HepG2 (cell line): ENCODE measurements around the gene ABI3BP. TPM values are rescaled to one million over a fixed set of nuclear protein-coding genes. Genes with fewer than 3 reads are reported as not detected.

ENCODE experiments used
- ATAC-seq: fragments of 200-7000 bp; cut with Tn5 transposase; 3 replicates; pipeline ENCODE4 v1.9.1; 2020; ENCODE audit warnings: mild to moderate bottlenecking, moderate library complexity
- BruUV-seq: library from RNA; stranded (reverse); fragments of 400-500 nt; replicated peaks from 2 replicates; lab custom pipeline; 2021; lab: Mats Ljungman, UMichigan
- CTCF ChIA-PET: fragments of 300-600 bp; formaldehyde crosslinking; extraction: SDS; loops from one replicate; lab custom pipeline; 2021; ENCODE audit warnings: low total read pairs, inconsistent platforms, low intra/inter-chr PET ratio; lab: Yijun Ruan, JAX
- POLR2A ChIA-PET: fragments of 350-600 bp; sonication (Branson Sonifier 250); formaldehyde crosslinking; loops from one replicate; lab custom pipeline; 2020; ENCODE audit warnings: antibody characterized with exemption, inconsistent platforms; lab: Yijun Ruan, JAX
- DNase-seq: peaks from one replicate; pipeline ENCODE4 v3.0.0-alpha.2; 2015; ENCODE audit warnings: low spot score
- FAIRE-seq: peaks from 3 replicates; lab custom pipeline; 2011; peaks lifted over from hg19 to GRCh38; lab: Jason Lieb, UNC
- H2AFZ ChIP-seq: one replicate; pipeline ENCODE4 v1.6.1; 2011; ENCODE audit warnings: low read length, inconsistent platforms
- H3K27ac ChIP-seq: fragments of 300-600 bp; 3 replicates; pipeline ENCODE4 v1.8.0; 2011; ENCODE audit warnings: mixed run types, mild to moderate bottlenecking, mixed read lengths, low read length, inconsistent platforms; ENCODE audit not compliant: insufficient read depth; ENCODE audit errors: extremely low read length
- H3K27me3 ChIP-seq, 2 experiments: fragments of 200-600 bp in 1 of 2; 2 replicates in 1 of 2; 3 replicates in 1 of 2; pipeline versions ENCODE4 v1.6.0 to v1.8.0; 2011; ENCODE audit warnings: low read length in 2 of 2, mild to moderate bottlenecking in 2 of 2, moderate library complexity in 2 of 2, inconsistent platforms in 1 of 2; ENCODE audit not compliant: insufficient read depth in 2 of 2, control insufficient read depth in 1 of 2
- H3K36me3 ChIP-seq, 2 experiments: fragments of 200-600 bp in 1 of 2; replicated peaks in 1 of 2; 2 replicates in 1 of 2; 3 replicates in 1 of 2; pipeline versions ENCODE4 v1.5.1 to v1.8.0; 2011; ENCODE audit warnings: low read length in 2 of 2, inconsistent platforms in 1 of 2; ENCODE audit not compliant: insufficient read depth in 2 of 2, control insufficient read depth in 1 of 2
- H3K4me1 ChIP-seq: 2 replicates; pipeline ENCODE4 v1.5.1; 2012; ENCODE audit warnings: low read length, inconsistent platforms; ENCODE audit not compliant: insufficient read depth
- H3K4me2 ChIP-seq: 2 replicates; pipeline ENCODE4 v1.6.0; 2011; ENCODE audit warnings: low read depth, low read length, inconsistent platforms
- H3K4me3 ChIP-seq, 3 experiments: fragments of 200-600 bp in 1 of 3; sonication (generic), shearing (Covaris generic) in 1 of 3; replicated peaks in 1 of 3; 2 replicates each; pipeline ENCODE4 v1.5.1; 2011 to 2016; ENCODE audit warnings: low read length in 3 of 3, inconsistent platforms in 2 of 3, low read depth in 2 of 3, mild to moderate bottlenecking in 2 of 3, control low read depth in 1 of 3, mixed read lengths in 1 of 3; ENCODE audit not compliant: insufficient read depth in 1 of 3
- H3K79me2 ChIP-seq: one replicate; pipeline ENCODE4 v1.6.1; 2011; ENCODE audit warnings: low read length, inconsistent platforms; ENCODE audit not compliant: insufficient read depth
- H3K9ac ChIP-seq: 2 replicates; pipeline ENCODE4 v1.6.0; 2011; ENCODE audit warnings: mild to moderate bottlenecking, low read depth, low read length, inconsistent platforms; ENCODE audit not compliant: insufficient read depth
- H3K9me3 ChIP-seq: 2 replicates; pipeline ENCODE4 v1.5.1; 2012; ENCODE audit warnings: mild to moderate bottlenecking, low read length
- H4K20me1 ChIP-seq: 2 replicates; pipeline ENCODE4 v1.6.0; 2011; ENCODE audit warnings: inconsistent platforms, mild to moderate bottlenecking, low read length, moderate library complexity; ENCODE audit not compliant: insufficient read depth
- ATM ChIP-seq: fragments of 450-650 bp; IDR thresholded peaks from 2 replicates; pipeline ENCODE4 v1.7.1; 2017; ENCODE audit warnings: mild to moderate bottlenecking, borderline replicate concordance
- DPF2 ChIP-seq: sonication (generic); formaldehyde crosslinking; IDR thresholded peaks from 2 replicates; pipeline ENCODE4 v1.4.0; 2020; ENCODE audit warnings: mild to moderate bottlenecking, low read depth, missing genetic modification reagents, borderline replicate concordance
- GABPA ChIP-seq, 2 experiments: IDR thresholded peaks; 2 replicates each; pipeline ENCODE4 v1.6.1; 2011 to 2016; ENCODE audit warnings: low read depth in 2 of 2, low read length in 1 of 2, missing biosample characterization in 1 of 2, missing genetic modification characterization in 1 of 2
- IRX3 ChIP-seq: sonication (generic); formaldehyde crosslinking; IDR thresholded peaks from 2 replicates; pipeline ENCODE4 v1.8.1; 2023; ENCODE audit warnings: mild to moderate bottlenecking, low read depth, missing genetic modification reagents, borderline replicate concordance
- KIAA2018 ChIP-seq: sonication (generic); formaldehyde crosslinking; IDR thresholded peaks from 2 replicates; pipeline ENCODE4 v1.5.0; 2020; ENCODE audit warnings: mild to moderate bottlenecking, missing genetic modification reagents, borderline replicate concordance
- MAFF ChIP-seq: IDR thresholded peaks from 2 replicates; pipeline ENCODE4 v1.6.1; 2011; ENCODE audit warnings: low read depth, low read length, improper control_type of control experiment
- MAFK ChIP-seq, 2 experiments: IDR thresholded peaks in 1 of 2; conservative IDR thresholded peaks in 1 of 2; 2 replicates each; pipeline ENCODE4 v1.6.1; 2011; ENCODE audit warnings: improper control_type of control experiment in 2 of 2, low read length in 2 of 2
- RARG ChIP-seq: sonication (generic); formaldehyde crosslinking; IDR thresholded peaks from 2 replicates; pipeline ENCODE4 v1.4.0; 2020; ENCODE audit warnings: low read depth, mild to moderate bottlenecking, missing genetic modification reagents
- SMARCE1 ChIP-seq: fragments of 450-650 bp; IDR thresholded peaks from 2 replicates; pipeline ENCODE4 v1.6.1; 2017; ENCODE audit warnings: borderline replicate concordance
- SRSF1 ChIP-seq: fragments of 200-400 bp; formaldehyde crosslinking; optimal IDR thresholded peaks from 2 replicates; pipeline ENCODE3; 2017; ENCODE audit warnings: mild to moderate bottlenecking, low read depth, low read length, moderate library complexity
- SRY ChIP-seq: sonication (generic); formaldehyde crosslinking; IDR thresholded peaks from 2 replicates; pipeline ENCODE4 v1.8.0; 2022; ENCODE audit warnings: mild to moderate bottlenecking, missing genetic modification reagents
- ZBTB20 ChIP-seq: sonication (generic); formaldehyde crosslinking; IDR thresholded peaks from 2 replicates; pipeline ENCODE4 v1.8.1; 2023; ENCODE audit warnings: missing genetic modification reagents, low read depth, mild to moderate bottlenecking, borderline replicate concordance
- ZNF101 ChIP-seq: sonication (generic); formaldehyde crosslinking; IDR thresholded peaks from 2 replicates; pipeline ENCODE4 v1.4.0; 2020; ENCODE audit warnings: mild to moderate bottlenecking, low read depth, missing genetic modification reagents, borderline replicate concordance
- ZNF430 ChIP-seq: sonication (generic); formaldehyde crosslinking; IDR thresholded peaks from 2 replicates; pipeline ENCODE4 v1.9.0; 2021; ENCODE audit warnings: mild to moderate bottlenecking, missing genetic modification reagents
- ZNF691 ChIP-seq: sonication (generic); formaldehyde crosslinking; IDR thresholded peaks from 2 replicates; pipeline ENCODE4 v1.4.0; 2020; ENCODE audit warnings: missing genetic modification reagents, low read depth, mild to moderate bottlenecking, borderline replicate concordance
- ZNF737 ChIP-seq: sonication (generic); formaldehyde crosslinking; IDR thresholded peaks from 2 replicates; pipeline ENCODE4 v1.5.0; 2020; ENCODE audit warnings: missing genetic modification reagents, mild to moderate bottlenecking, borderline replicate concordance
- WGBS: methylation state at CpG from one replicate; pipeline ENCODE4 v1.1.6; 2017; ENCODE audit warnings: low lambda C conversion rate; 5-methylcytosine and 5-hydroxymethylcytosine counted together
- in situ Hi-C: cut with HindIII; loops from 2 replicates; pipeline ENCODE4 v1.10.0; 2017; ENCODE audit warnings: low pct_unique_long_range_greater_than_20kb; ENCODE audit not compliant: extremely low pct_ligation_motif_present
- intact Hi-C: fragments of 100-400 bp; cut with micrococcal nuclease; formaldehyde crosslinking; loops from one replicate; pipeline ENCODE4 v1.10.0; 2022; ENCODE audit not compliant: unreplicated experiment
- polyA plus RNA-seq, 8 experiments: library from polyadenylated mRNA; depleted of rRNA in 3 of 8; stranded (reverse) in 7 of 8; unstranded in 1 of 8; fragments of >200 nt; fragmentation: Illumina TruSeq in 4 of 8; extraction: Trizol in 4 of 8; gene quantifications; 2 replicates each; pipeline versions ENCODE4 v1.2.1 to v1.2.3, GENCODE V29; 2011 to 2016; ENCODE audit warnings: low read depth in 4 of 8, missing spikeins in 1 of 8, mixed read lengths in 1 of 8; ENCODE audit not compliant: insufficient read depth in 1 of 8
- total RNA-seq, 5 experiments: library from RNA; depleted of rRNA; stranded (reverse); fragments of >200 nt; fragmentation: Illumina TruSeq; extraction: Trizol; gene quantifications; 2 replicates each; pipeline ENCODE4 v1.2.3, GENCODE V29; 2016; ENCODE audit warnings: low read depth in 1 of 5

ABI3BP gene
- total and polyA plus RNA-seq, 2 of the 13 experiments (the other 11 are each of a cell fraction or from before 2014, with no cell fraction given) = not detected

- Histone ChIP-seq H3K27me3 (no peaks in the 10 kb centered on the region), H3K4me2 (no peak overlapping the region), H3K9ac (no peak overlapping the region), H3K27ac (no peak overlapping the region), H3K36me3 (no peaks in the 10 kb centered on the region), H2AFZ (no peak overlapping the region), H3K4me1 (no peaks in the 10 kb centered on the region), H3K9me3 (no peaks in the 10 kb centered on the region), H4K20me1 (no peaks in the 10 kb centered on the region), H3K79me2 (no peaks in the 10 kb centered on the region), H3K4me3 (no peak overlapping the region)
- DNase-seq (no peak), ATAC-seq (no peak), FAIRE-seq (no peak)
- under 1% methylated on average over 3 of the region's 3 CpGs for WGBS
- intact Hi-C loops = no loop called here
- CTCF ChIA-PET = no interaction called here
- no TSS peak for BruUV-seq
- TF ChIP-seq ZBTB20 (CRISPR knock-in tag) (no peak), IRX3 (CRISPR knock-in tag) (no peak), MAFK (conservative IDR thresholded peaks at IDR 0.05 in 1 of 2, IDR thresholded peaks at IDR 0.05 in 1 of 2; ENCODE audit: low read length in 2 of 2) (peak; percentile 15 to 58; a peak in 1 of 4 replicates), ATM (no peak), MAFF (0 out of 2 replicates have a peak, but pooled peaks have one; percentile 31), KIAA2018 (CRISPR knock-in tag) (no peak), ZNF737 (CRISPR knock-in tag) (no peak), GABPA (IDR thresholded peaks at IDR 0.05; ENCODE audit: low read depth, low read length) (no peak), GABPA (CRISPR knock-in tag; IDR thresholded peaks at IDR 0.05; ENCODE audit: low read depth) (no peak), ZNF430 (CRISPR knock-in tag) (no peak), ZNF101 (CRISPR knock-in tag) (no peak), RARG (CRISPR knock-in tag) (no peak), SMARCE1 (no peak), ZNF691 (no peak), SRY (CRISPR knock-in tag) (no peak), SRSF1 (no peak), DPF2 (no peak)
- POLR2A ChIA-PET = no interaction called here
- in situ Hi-C loops = no loop called here
Measured at GRCh38 chr3:100815583-100815982, 177.6 kb downstream of the ABI3BP start.
